Chondrocyte (in vitro differentiated cells): ENCODE results near the gene RGS17. TPM values are rescaled to one million over a fixed set of nuclear protein-coding genes. Genes with fewer than 3 reads are reported as not detected.

Experiments used
- DNase-seq: peaks from one replicate; pipeline ENCODE4 v3.0.0; 2021; ENCODE audit warnings: mixed read lengths, low spot score
- H3K27ac Mint-ChIP-seq: one replicate; pipeline ENCODE4 v1.8.0; 2021; ENCODE audit warnings: mild to moderate bottlenecking, moderate library complexity, mixed read lengths; ENCODE audit not compliant: unreplicated experiment
- H3K27me3 Mint-ChIP-seq: 2 replicates; pipeline ENCODE4 v1.8.0; 2021; ENCODE audit warnings: low read depth, mixed read lengths
- H3K36me3 Mint-ChIP-seq: 2 replicates; pipeline ENCODE4 v1.8.0; 2021; ENCODE audit warnings: low read depth, mixed read lengths
- H3K4me1 Mint-ChIP-seq: 2 replicates; pipeline ENCODE4 v1.8.0; 2021; ENCODE audit warnings: low read depth, mild to moderate bottlenecking, mixed read lengths
- H3K4me3 Mint-ChIP-seq: one replicate; pipeline ENCODE4 v1.8.0; 2021; ENCODE audit warnings: mild to moderate bottlenecking, moderate library complexity, mixed read lengths; ENCODE audit not compliant: unreplicated experiment
- H3K9me3 Mint-ChIP-seq: 2 replicates; pipeline ENCODE4 v1.8.0; 2021; ENCODE audit warnings: low read depth, mixed read lengths
- total RNA-seq: library from RNA; stranded (reverse); gene quantifications from 3 replicates; pipeline ENCODE4 v1.2.1, GENCODE V29; 2021
- TF ChIP-seq, protein P1 (sequence below): fragments of 200-600 bp; sonication (generic); IDR thresholded peaks from 2 replicates; pipeline ENCODE4 v1.5.0; 2021; ENCODE audit warnings: antibody characterized with exemption, mild to moderate bottlenecking, moderate library complexity

The RGS17 gene
- total RNA-seq, 1 donor from 2014 or later, result 1.5 TPM

DNA sequence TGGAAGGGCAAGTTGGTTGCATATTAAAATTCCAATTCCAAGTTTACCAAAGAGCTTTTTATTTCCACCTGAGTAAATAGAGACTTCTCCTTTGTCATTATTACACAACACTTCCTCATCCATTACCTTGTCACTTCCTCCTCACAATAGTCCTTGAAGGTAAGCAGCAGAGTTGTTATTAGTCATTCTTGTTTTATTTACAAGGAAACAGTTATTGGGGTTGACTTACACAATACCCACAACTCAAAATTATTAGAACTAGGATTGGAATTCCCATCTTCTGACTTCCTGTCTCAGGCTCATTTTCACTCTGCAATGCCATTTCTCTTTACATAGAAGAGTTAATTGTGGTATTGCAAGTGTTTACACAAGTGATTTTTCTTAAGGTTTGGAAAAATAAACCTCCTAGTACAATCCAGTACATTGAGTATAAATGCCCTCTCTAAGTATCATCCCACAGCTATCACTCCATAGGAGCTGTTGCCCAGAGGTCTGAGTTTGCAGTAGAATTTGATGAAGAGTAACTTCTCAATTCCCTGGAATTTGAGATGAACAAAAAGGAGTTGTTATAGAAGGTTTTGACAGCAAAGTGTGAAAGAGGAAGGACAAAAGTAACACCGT is 99.6 kb downstream of the RGS17 start:
- Mint-ChIP-seq H3K27ac (no peak overlapping the region), H3K27me3 (no peaks in the 10 kb centered on the region), H3K36me3 (no peaks in the 10 kb centered on the region), H3K4me1 (peaks cover 10% of the 10 kb centered on the region), H3K4me3 (no peak overlapping the region), H3K9me3 (no peaks in the 10 kb centered on the region)
- no peak for DNase-seq
- TF ChIP-seq, protein P1, sequence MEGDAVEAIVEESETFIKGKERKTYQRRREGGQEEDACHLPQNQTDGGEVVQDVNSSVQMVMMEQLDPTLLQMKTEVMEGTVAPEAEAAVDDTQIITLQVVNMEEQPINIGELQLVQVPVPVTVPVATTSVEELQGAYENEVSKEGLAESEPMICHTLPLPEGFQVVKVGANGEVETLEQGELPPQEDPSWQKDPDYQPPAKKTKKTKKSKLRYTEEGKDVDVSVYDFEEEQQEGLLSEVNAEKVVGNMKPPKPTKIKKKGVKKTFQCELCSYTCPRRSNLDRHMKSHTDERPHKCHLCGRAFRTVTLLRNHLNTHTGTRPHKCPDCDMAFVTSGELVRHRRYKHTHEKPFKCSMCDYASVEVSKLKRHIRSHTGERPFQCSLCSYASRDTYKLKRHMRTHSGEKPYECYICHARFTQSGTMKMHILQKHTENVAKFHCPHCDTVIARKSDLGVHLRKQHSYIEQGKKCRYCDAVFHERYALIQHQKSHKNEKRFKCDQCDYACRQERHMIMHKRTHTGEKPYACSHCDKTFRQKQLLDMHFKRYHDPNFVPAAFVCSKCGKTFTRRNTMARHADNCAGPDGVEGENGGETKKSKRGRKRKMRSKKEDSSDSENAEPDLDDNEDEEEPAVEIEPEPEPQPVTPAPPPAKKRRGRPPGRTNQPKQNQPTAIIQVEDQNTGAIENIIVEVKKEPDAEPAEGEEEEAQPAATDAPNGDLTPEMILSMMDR, result no peak

DNA sequence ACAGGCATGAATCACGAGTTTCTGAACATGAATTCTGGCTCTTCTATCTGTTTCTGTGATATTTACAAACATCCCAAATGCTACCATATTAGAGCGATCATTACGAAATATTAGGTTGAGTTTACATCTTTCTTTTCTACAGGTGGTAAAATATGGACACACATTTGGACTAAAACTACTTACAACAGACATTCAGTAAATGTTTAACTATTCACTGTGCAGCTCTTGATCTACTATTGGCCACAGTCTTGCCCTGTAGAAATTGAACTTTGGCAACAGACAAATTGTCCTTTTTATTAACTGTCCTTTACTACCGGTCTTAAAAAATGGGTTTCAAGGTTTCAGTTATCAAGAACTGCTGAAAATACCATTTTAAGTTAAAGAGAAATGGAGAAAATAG is 102.1 kb downstream of the RGS17 start:
- Mint-ChIP-seq H3K27ac (no peak overlapping the region), H3K4me1 (peaks cover 15% of the 10 kb centered on the region), H3K36me3 (no peaks in the 10 kb centered on the region), H3K4me3 (no peak overlapping the region), H3K27me3 (no peaks in the 10 kb centered on the region), H3K9me3 (no peaks in the 10 kb centered on the region)
- TF ChIP-seq, protein P1, result no peak
- no peak for DNase-seq

DNA sequence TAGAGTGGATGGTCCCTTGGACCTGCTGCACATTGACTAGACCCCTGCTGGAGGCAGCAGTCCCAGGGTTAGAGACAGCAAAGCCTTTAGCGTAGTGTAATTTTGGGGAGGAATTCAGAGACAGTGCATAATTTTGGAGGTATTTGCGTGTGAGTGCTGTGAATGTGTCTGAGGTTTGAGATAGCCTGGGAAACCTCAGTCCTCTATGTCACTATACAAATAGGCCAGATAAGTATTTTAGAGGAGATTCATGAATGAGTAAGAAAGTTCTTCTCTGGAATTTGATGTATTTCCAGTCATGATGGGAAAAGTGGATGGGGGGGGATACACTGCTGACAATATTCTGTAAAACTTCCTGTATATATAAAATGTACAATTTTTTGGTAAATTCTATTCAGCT is 102.8 kb downstream of the RGS17 start:
- Mint-ChIP-seq H3K27ac (no peak overlapping the region), H3K4me3 (no peak overlapping the region), H3K27me3 (no peaks in the 10 kb centered on the region), H3K36me3 (no peaks in the 10 kb centered on the region), H3K9me3 (no peaks in the 10 kb centered on the region), H3K4me1 (peaks cover 15% of the 10 kb centered on the region)
- TF ChIP-seq, protein P1, result no peak
- no peak for DNase-seq

DNA sequence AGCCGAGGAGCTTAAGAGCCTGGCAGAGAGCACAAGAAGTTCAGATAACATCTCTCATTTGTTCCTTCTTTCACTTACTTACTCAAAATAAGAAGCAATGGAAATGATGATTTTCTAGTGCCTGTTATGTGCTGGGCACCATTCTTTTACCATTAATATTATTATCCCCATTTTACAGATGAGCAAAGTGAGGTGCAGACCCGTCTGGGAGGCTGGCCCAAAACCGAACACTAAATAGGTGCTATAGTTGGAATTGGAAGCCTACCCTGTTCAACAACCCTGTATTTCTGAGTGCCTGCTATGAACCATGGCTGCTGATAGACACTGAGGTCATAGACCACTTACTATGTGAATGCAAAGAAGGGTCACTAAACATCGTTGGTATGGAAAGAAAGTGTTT is 103.6 kb downstream of the RGS17 start:
- Mint-ChIP-seq H3K9me3 (no peaks in the 10 kb centered on the region), H3K27ac (no peak overlapping the region), H3K27me3 (no peaks in the 10 kb centered on the region)

DNA sequence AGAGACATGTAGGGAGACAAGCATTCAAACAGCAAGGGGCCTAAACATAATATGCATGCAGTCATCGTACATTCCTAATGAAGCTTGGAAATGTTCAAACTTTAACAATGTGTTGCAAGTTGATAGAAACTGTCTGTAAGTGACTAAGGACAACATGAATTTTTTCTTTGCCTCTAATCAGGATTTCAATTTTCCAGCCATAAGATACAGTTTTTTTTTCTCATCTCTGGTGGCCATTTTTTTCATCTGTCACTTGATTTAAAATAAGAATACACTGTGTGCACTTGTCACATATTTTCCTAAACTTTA is 106.4 kb downstream of the RGS17 start:
- no peak for DNase-seq
- TF ChIP-seq, protein P1, result peak; percentile 61
- no peak overlapping the region for H3K27ac Mint-ChIP-seq
- no peak overlapping the region for H3K4me3 Mint-ChIP-seq
- no peaks in the 10 kb centered on the region for H3K9me3 Mint-ChIP-seq
- H3K27me3 Mint-ChIP-seq, result no peaks in the 10 kb centered on the region
- no peaks in the 10 kb centered on the region for H3K36me3 Mint-ChIP-seq
- H3K4me1 Mint-ChIP-seq, result peaks cover 8% of the 10 kb centered on the region

More for the DNA sequence above, 103.6 kb downstream of the RGS17 start:
- Mint-ChIP-seq H3K4me1 (peaks cover 15% of the 10 kb centered on the region), H3K36me3 (no peaks in the 10 kb centered on the region), H3K4me3 (no peak overlapping the region)
- no peak for DNase-seq
- TF ChIP-seq, protein P1, result no peak
